HG03439 (cell line): ENCODE measurements around the gene CHMP3.
"Not testable (repeated sequence)": the region's sequence is repeated elsewhere in the genome, so short reads cannot be mapped to it uniquely, and the experiment has no call there.

Source experiments
- ATAC-seq: cut with Tn5 transposase; IDR thresholded peaks from one replicate; pipeline ENCODE4 v1.9.1; 2021; ENCODE audit warnings: mild to moderate bottlenecking, moderate library complexity; ENCODE audit not compliant: unreplicated experiment

The CHMP3 gene

DNA sequence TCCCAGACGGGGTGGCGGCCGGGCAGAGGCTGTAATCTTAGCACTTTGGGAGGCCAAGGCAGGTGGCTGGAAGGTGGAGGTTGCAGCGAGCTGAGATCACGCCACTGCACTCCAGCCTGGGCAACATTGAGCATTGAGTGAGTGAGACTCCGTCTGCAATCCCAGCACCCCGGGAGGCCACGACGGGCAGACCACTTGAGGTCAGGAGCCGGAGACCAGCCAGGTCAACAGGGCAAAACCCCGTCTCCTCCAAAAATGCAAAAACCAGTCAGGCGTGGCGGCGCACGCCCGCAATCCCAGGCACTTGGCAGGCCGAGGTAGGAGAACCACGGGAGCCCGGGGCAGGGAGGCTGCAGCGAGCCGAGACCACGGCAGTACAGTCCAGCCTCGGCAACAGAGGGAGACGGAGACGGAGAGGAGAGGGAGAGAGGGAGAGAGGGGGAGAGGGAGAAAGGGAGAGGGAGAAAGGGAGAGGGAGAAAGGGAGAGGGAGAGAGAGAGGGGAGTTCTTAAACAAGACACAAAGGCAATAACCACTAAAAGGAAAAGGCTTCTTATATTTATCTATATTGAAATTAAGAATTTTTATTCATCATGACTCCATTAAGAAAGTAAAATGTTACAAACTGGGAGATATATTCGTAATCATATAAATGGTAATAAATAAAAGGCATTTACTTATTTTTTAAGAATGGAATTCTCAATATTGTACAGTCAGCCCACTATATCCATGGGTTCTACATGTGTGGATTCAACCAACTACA is 13.1 kb downstream of the CHMP3 start:
- not testable (repeated sequence) for ATAC-seq

DNA sequence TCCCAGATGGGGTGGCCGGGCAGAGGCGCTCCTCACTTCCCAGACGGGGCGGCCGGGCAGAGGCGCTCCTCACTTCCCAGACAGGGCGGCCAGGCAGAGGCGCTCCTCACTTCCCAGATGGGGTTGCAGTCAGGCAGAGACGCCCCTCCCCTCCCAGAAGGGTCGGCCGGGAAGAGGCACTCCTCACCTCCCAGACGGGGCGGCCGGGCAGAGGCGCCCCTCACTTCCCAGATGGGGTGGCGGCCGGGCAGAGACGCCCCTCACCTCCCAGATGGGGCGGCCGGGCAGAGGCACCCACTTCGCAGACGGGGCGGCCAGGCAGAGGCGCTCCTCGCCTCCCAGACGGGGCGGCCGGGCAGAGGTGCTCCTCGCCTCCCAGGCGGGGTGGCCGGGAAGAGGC is 13.8 kb downstream of the CHMP3 start:
- ATAC-seq: not testable (repeated sequence)

GRCh38 chr2:86548913-86549396 is 14.3 kb downstream of the CHMP3 start:
- not testable (repeated sequence) for ATAC-seq

DNA sequence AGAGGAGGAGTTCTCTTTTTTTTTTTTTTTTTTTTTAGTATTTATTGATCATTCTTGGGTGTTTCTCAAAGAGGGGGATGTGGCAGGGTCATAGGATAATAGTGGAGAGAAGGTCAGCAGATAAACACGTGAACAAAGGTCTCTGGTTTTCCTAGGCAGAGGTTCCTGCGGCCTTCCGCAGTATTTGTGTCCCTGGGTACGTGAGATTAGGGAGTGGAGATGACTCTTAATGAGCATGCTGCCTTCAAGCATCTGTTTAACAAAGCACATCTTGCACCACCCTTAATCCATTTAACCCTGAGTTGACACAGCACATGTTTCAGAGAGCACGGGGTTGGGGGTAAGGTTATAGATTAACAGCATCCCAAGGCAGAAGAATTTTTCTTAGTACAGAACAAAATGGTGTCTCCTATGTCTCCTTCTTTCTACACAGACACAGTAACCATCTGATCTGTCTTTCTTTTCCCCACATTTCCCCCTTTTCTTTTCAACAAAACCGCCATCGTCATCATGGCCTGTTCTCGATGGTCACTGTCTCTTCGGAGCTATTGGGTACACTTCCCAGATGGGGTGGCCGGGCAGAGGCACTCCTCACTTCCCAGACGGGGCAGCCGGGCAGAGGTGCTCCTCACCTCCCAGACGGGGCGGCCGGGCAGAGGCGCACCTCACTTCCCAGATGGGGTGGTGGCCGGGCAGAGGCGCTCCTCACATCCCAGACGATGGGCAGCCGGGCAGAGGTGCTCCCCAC is 14.9 kb downstream of the CHMP3 start:
- not testable (repeated sequence) for ATAC-seq

- ATAC-seq: not testable (repeated sequence)
These were observed 17.8 kb downstream of the CHMP3 start for GRCh38 chr2:86545296-86545924.

GRCh38 chr2:86544278-86545099 is 18.8 kb downstream of the CHMP3 start:
- ATAC-seq: not testable (repeated sequence)

- no peak for ATAC-seq
These were observed 19.4 kb downstream of the CHMP3 start for GRCh38 chr2:86543793-86544192.

GRCh38 chr2:86543335-86543734 is 19.9 kb downstream of the CHMP3 start:
- no peak for ATAC-seq

GRCh38 chr2:86542814-86543213 is 20.4 kb downstream of the CHMP3 start:
- ATAC-seq: no peak

DNA sequence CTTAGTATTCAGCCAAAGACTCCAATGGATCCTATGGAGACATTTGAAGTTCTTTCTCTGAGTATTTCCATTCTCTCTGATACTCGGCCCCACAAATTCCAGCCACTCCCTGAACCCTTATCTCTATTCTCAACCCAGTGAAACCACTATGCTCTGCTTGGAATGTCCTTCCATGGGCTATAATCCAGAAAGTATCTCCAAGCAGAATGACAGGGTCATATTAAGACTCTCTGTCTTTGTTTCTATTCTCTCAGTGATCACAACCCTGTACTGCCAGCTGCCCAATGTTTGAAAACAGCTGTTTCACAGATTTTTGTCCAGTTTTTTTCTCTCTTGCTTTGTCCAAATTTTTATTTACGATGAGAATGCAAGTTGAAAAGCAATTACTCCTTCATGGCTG is 21.9 kb downstream of the CHMP3 start:
- ATAC-seq: no peak

- ATAC-seq: no peak
These were observed 29.7 kb downstream of the CHMP3 start for GRCh38 chr2:86533589-86533988.

GRCh38 chr2:86525421-86526340 is 37.6 kb downstream of the CHMP3 start:
- ATAC-seq: no peak

- ATAC-seq: no peak
These were observed 39.8 kb downstream of the CHMP3 start for GRCh38 chr2:86523491-86523890.

- no peak for ATAC-seq
These were observed 40.5 kb downstream of the CHMP3 start for GRCh38 chr2:86522711-86523110.

- ATAC-seq: no peak
These were observed 41.3 kb downstream of the CHMP3 start for GRCh38 chr2:86521922-86522321.

- no peak for ATAC-seq
These were observed 43.1 kb downstream of the CHMP3 start for GRCh38 chr2:86520153-86520552.

DNA sequence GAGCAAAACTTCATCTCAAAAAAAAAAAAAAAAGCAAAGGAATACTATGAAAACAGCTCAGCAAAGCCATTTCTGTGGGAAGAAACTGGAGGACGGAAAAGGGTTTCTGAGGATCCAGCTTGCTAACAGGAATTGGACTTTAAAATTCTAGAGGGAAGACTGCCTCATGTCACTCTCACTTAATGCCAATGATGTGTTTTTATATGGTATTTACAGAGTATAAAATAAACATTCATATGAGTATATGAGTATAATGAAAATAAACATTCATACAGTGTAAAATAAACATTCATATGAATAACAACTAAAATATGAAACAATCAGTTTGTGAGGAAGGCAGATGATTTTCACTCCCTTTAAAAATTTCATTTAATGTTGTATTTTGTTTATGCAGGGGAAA is 43.9 kb downstream of the CHMP3 start:
- no peak for ATAC-seq

DNA sequence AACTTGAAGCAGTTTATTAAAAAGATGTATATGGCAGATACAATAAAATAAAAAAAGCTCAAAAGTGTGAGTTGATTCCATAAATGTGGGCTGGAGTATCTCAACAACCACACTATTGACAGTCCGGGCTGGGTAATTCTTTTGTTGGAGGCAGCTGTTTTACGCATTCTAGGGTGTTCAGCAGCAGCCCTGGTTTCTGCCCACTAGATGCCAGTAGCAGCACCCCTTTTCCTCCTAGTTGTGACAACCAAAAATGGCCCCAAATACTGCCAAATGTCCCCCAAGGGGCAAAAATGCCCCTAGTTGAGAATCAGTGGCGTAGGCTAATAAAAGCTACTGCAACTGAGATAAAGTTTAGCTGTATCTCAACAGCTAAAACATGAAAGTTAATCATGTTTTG is 44.8 kb downstream of the CHMP3 start:
- no peak for ATAC-seq

- ATAC-seq: no peak
These were observed 49.1 kb downstream of the CHMP3 start for GRCh38 chr2:86513948-86514660.
